ENCODE data around the gene AMBRA1.

AMBRA1 gene

GRCh38 chr11:46505741-46506482, 87.9 kb downstream of the AMBRA1 start:
- DNase-seq = peak; percentile 50

- DNase-seq = no peak
These were observed 88.8 kb downstream of the AMBRA1 start for GRCh38 chr11:46504817-46505613.

GRCh38 chr11:46499821-46500220, 94.0 kb downstream of the AMBRA1 start:
- no peak for DNase-seq

GRCh38 chr11:46498968-46499367, 94.9 kb downstream of the AMBRA1 start:
- DNase-seq = no peak

GRCh38 chr11:46498179-46498578, 95.6 kb downstream of the AMBRA1 start:
- DNase-seq = no peak

GRCh38 chr11:46497498-46497897, 96.3 kb downstream of the AMBRA1 start:
- DNase-seq = no peak

- no peak for DNase-seq
These were observed 100.0 kb downstream of the AMBRA1 start for GRCh38 chr11:46493791-46494190.

- DNase-seq = no peak
These were observed 101.3 kb downstream of the AMBRA1 start for GRCh38 chr11:46492532-46492931.

- DNase-seq = no peak
These were observed 102.0 kb downstream of the AMBRA1 start for GRCh38 chr11:46491661-46492330.

- no peak for DNase-seq
These were observed 103.2 kb downstream of the AMBRA1 start for GRCh38 chr11:46490666-46491065.

GRCh38 chr11:46489656-46490560, 103.9 kb downstream of the AMBRA1 start:
- DNase-seq = peak; percentile 44

GRCh38 chr11:46485856-46486443, 107.9 kb downstream of the AMBRA1 start:
- DNase-seq = no peak

- DNase-seq = peak; percentile 6
These were observed 109.7 kb downstream of the AMBRA1 start for GRCh38 chr11:46484101-46484500.

GRCh38 chr11:46480909-46481308, 112.9 kb downstream of the AMBRA1 start:
- no peak for DNase-seq

GRCh38 chr11:46480166-46480726, 113.6 kb downstream of the AMBRA1 start:
- DNase-seq = no peak

GRCh38 chr11:46479601-46480000, 114.2 kb downstream of the AMBRA1 start:
- DNase-seq = no peak

- no peak for DNase-seq
These were observed 115.6 kb downstream of the AMBRA1 start for GRCh38 chr11:46478196-46478595.

- no peak for DNase-seq
These were observed 116.7 kb downstream of the AMBRA1 start for GRCh38 chr11:46477136-46477535.

- DNase-seq = no peak
These were observed 117.8 kb downstream of the AMBRA1 start for GRCh38 chr11:46475926-46476545.

GRCh38 chr11:46475051-46475925, 118.5 kb downstream of the AMBRA1 start:
- DNase-seq = no peak

All from inflammatory macrophage treated with lipopolysaccharide for 4 hours (primary cell).